H9 (cell line): Measurements from ENCODE around the gene VASH1. TPM values are rescaled to one million over a fixed set of nuclear protein-coding genes. Genes with fewer than 3 reads are reported as not detected.

Experiments
- DNase-seq: peaks from one replicate; pipeline ENCODE4 v3.0.0-alpha.2; 2017
- H2AFZ ChIP-seq: one replicate; pipeline ENCODE4 v1.6.1; 2013; ENCODE audit warnings: mild to moderate bottlenecking, low read length, control low read depth, moderate library complexity
- H2AK5ac ChIP-seq: 2 replicates; pipeline ENCODE4 v1.6.1; 2013; ENCODE audit warnings: low read length, control low read depth, mixed read lengths; ENCODE audit not compliant: insufficient read length
- H2BK120ac ChIP-seq: one replicate; pipeline ENCODE4 v1.6.1; 2013; ENCODE audit warnings: low read depth, mild to moderate bottlenecking, low read length, control low read depth, inconsistent platforms; ENCODE audit not compliant: poor library complexity, severe bottlenecking
- H2BK12ac ChIP-seq: 2 replicates; pipeline ENCODE4 v1.6.1; 2013; ENCODE audit warnings: low read length, control low read depth, mixed read lengths, low read depth; ENCODE audit not compliant: insufficient read length
- H2BK15ac ChIP-seq: 2 replicates; pipeline ENCODE4 v1.6.1; 2013; ENCODE audit warnings: low read depth, low read length, control low read depth
- H2BK20ac ChIP-seq: one replicate; pipeline ENCODE4 v1.6.1; 2013; ENCODE audit warnings: low read depth, mild to moderate bottlenecking, low read length, control low read depth, inconsistent platforms; ENCODE audit not compliant: poor library complexity, severe bottlenecking
- H2BK5ac ChIP-seq: 2 replicates; pipeline ENCODE4 v1.6.1; 2013; ENCODE audit warnings: low read length, control low read depth, mixed read lengths; ENCODE audit not compliant: insufficient read length
- H3K14ac ChIP-seq: 2 replicates; pipeline ENCODE4 v1.6.1; 2013; ENCODE audit warnings: low read length, control low read depth; ENCODE audit not compliant: insufficient read depth
- H3K18ac ChIP-seq: 2 replicates; pipeline ENCODE4 v1.6.1; 2013; ENCODE audit warnings: low read depth, mild to moderate bottlenecking, mixed read lengths, low read length, control low read depth; ENCODE audit not compliant: insufficient read length
- H3K23ac ChIP-seq: 2 replicates; pipeline ENCODE4 v1.6.1; 2013; ENCODE audit warnings: low read length, control low read depth, mixed read lengths, low read depth; ENCODE audit not compliant: insufficient read length
- H3K23me2 ChIP-seq: 2 replicates; pipeline ENCODE4 v1.6.1; 2013; ENCODE audit warnings: low read depth, mild to moderate bottlenecking, mixed read lengths, low read length, control low read depth; ENCODE audit not compliant: insufficient read length, poor library complexity, severe bottlenecking
- H3K27ac ChIP-seq: 2 replicates; pipeline ENCODE4 v1.5.1; 2013; ENCODE audit warnings: low read length, control low read depth, mixed read lengths, low read depth; ENCODE audit not compliant: insufficient read length
- H3K27me3 ChIP-seq: 2 replicates; pipeline ENCODE4 v1.6.1; 2013; ENCODE audit warnings: low read length, control low read depth, inconsistent platforms; ENCODE audit not compliant: insufficient read depth
- H3K4ac ChIP-seq: 2 replicates; pipeline ENCODE4 v1.6.1; 2013; ENCODE audit warnings: low read depth, mild to moderate bottlenecking, control low read depth, inconsistent platforms, low read length, moderate library complexity
- H3K4me1 ChIP-seq: 2 replicates; pipeline ENCODE4 v1.6.1; 2013; ENCODE audit warnings: low read length, control low read depth, inconsistent platforms; ENCODE audit not compliant: insufficient read depth
- H3K4me2 ChIP-seq: 2 replicates; pipeline ENCODE4 v1.6.1; 2013; ENCODE audit warnings: low read length, control low read depth, mixed read lengths; ENCODE audit not compliant: insufficient read length, insufficient read depth
- H3K56ac ChIP-seq: 2 replicates; pipeline ENCODE4 v1.6.1; 2013; ENCODE audit warnings: low read depth, mild to moderate bottlenecking, mixed read lengths, low read length, control low read depth; ENCODE audit not compliant: insufficient read length
- H3K79me1 ChIP-seq: 2 replicates; pipeline ENCODE4 v1.6.1; 2013; ENCODE audit warnings: low read depth, mild to moderate bottlenecking, moderate library complexity, low read length, control low read depth, inconsistent platforms; ENCODE audit not compliant: insufficient read depth, poor library complexity, severe bottlenecking
- H3K79me2 ChIP-seq: 2 replicates; pipeline ENCODE4 v1.6.1; 2013; ENCODE audit warnings: low read length, control low read depth, inconsistent platforms; ENCODE audit not compliant: insufficient read depth
- H3K9ac ChIP-seq: 2 replicates; pipeline ENCODE4 v1.6.1; 2013; ENCODE audit warnings: low read length, control low read depth, mixed read lengths; ENCODE audit not compliant: insufficient read length; ENCODE audit errors: extremely low read depth
- H3K9me3 ChIP-seq: one replicate; pipeline ENCODE4 v1.6.1; 2013; ENCODE audit warnings: low read depth, low read length, inconsistent platforms; ENCODE audit not compliant: control insufficient read depth
- H3T11ph ChIP-seq: one replicate; pipeline ENCODE4 v1.6.1; 2013; ENCODE audit warnings: mild to moderate bottlenecking, low read length, control low read depth, inconsistent platforms
- H4K20me1 ChIP-seq: one replicate; pipeline ENCODE4 v1.6.1; 2013; ENCODE audit not compliant: control insufficient read depth, insufficient read length, insufficient read depth
- H4K5ac ChIP-seq: 2 replicates; pipeline ENCODE4 v1.6.1; 2013; ENCODE audit warnings: low read depth, mild to moderate bottlenecking, mixed read lengths, low read length, control low read depth; ENCODE audit not compliant: insufficient read length
- H4K8ac ChIP-seq: replicated peaks from 2 replicates; pipeline ENCODE4 v1.6.1; 2013; ENCODE audit warnings: low read length, control low read depth, mixed read lengths, low read depth; ENCODE audit not compliant: insufficient read length
- H4K91ac ChIP-seq: 2 replicates; pipeline ENCODE4 v1.6.1; 2013; ENCODE audit warnings: low read depth, mild to moderate bottlenecking, moderate library complexity, mixed read lengths, low read length, control low read depth; ENCODE audit not compliant: insufficient read length
- H3K27ac Mint-ChIP-seq, 3 experiments: 2 replicates in 2 of 3; 3 replicates in 1 of 3; pipeline ENCODE4 v1.8.0; 2020 to 2021; ENCODE audit warnings: mixed read lengths in 3 of 3, mild to moderate bottlenecking in 1 of 3, moderate library complexity in 1 of 3
- H3K27me3 Mint-ChIP-seq: 2 replicates; pipeline ENCODE4 v1.8.0; 2021; ENCODE audit warnings: low read depth, mild to moderate bottlenecking, moderate library complexity, mixed read lengths
- H3K36me3 Mint-ChIP-seq, 3 experiments: 2 replicates in 2 of 3; 3 replicates in 1 of 3; pipeline ENCODE4 v1.8.0; 2020 to 2021; ENCODE audit warnings: low read depth in 3 of 3, mixed read lengths in 3 of 3; ENCODE audit not compliant: insufficient read depth in 1 of 3
- H3K4me1 Mint-ChIP-seq, 2 experiments: 2 replicates each; pipeline ENCODE4 v1.8.0; 2020; ENCODE audit warnings: mixed read lengths in 2 of 2
- H3K4me3 Mint-ChIP-seq, 2 experiments: 2 replicates in 1 of 2; 3 replicates in 1 of 2; pipeline ENCODE4 v1.8.0; 2020 to 2021; ENCODE audit warnings: mild to moderate bottlenecking in 2 of 2, mixed read lengths in 2 of 2, moderate library complexity in 1 of 2
- H3K9me3 Mint-ChIP-seq, 2 experiments: 2 replicates in 1 of 2; 3 replicates in 1 of 2; pipeline ENCODE4 v1.8.0; 2020; ENCODE audit warnings: mild to moderate bottlenecking in 2 of 2, mixed read lengths in 2 of 2, moderate library complexity in 1 of 2
- WGBS: extraction: QIAGEN DNeasy Blood & Tissue Kit; methylation state at CpG from one replicate; pipeline ENCODE4 v1.1.7; 2013; ENCODE audit warnings: missing lambda C conversion rate, low lambda C conversion rate, mixed read lengths; ENCODE audit not compliant: insufficient read length; ENCODE audit errors: extremely low coverage; 5-methylcytosine and 5-hydroxymethylcytosine counted together
- total RNA-seq: library from RNA; stranded (reverse); gene quantifications from 2 replicates; pipeline ENCODE4 v1.2.1, GENCODE V29; 2021
- TF ChIP-seq, protein P1 (sequence below): fragments of 200-600 bp; sonication (generic); conservative IDR thresholded peaks from 3 replicates; pipeline ENCODE4 v1.8.0; 2021; ENCODE audit warnings: antibody characterized with exemption, mild to moderate bottlenecking

The VASH1 gene
- total RNA-seq, 1 experiment from 2014 or later: 5.8 TPM

DNA sequence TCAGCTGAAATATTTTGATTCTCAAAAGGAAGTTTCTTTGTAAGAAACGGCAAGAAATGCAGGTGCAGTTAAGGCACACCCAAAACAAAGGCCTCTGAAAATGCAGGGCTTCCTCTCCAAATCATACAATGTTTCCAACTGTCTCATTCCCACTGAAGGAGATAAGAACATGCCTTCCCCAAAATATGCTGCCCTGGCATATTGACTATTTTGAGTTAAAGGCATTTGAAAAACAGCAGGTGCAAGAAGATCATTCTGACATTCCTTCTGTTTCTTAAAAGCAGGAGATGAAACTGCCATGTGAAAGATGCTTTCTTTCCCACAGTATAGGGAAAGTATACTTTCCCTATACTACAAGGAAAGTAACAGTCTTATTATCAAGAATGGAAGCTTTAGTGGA is 33.4 kb upstream of the VASH1 start:
- no peak overlapping the region for H4K8ac ChIP-seq
- no peak overlapping the region for H3K18ac ChIP-seq
- H3K27ac ChIP-seq: no peak overlapping the region
- no peak overlapping the region for H2BK15ac ChIP-seq
- Mint-ChIP-seq H3K4me1 (peaks cover 8 to 17% of the 10 kb centered on the region in 2 experiments), H3K27me3 (peaks cover 7% of the 10 kb centered on the region; the same call in 1 of the 2 replicates), H3K36me3 (no peaks in the 10 kb centered on the region), H3K4me3 (no peak overlapping the region), H3K9me3 (no peaks in the 10 kb centered on the region), H3K27ac (no peak overlapping the region)
- no peak overlapping the region for H3K23ac ChIP-seq
- WGBS: no CpG with 5 or more reads among the region's 1 CpG
- no peaks in the 10 kb centered on the region; the same call in 1 of the 2 replicates for H3K4me1 ChIP-seq
- no peak overlapping the region for H2BK20ac ChIP-seq
- no peak overlapping the region for H3K56ac ChIP-seq
- no peak for DNase-seq
- no peaks in the 10 kb centered on the region for H3K79me2 ChIP-seq
- no peak overlapping the region for H2BK120ac ChIP-seq
- H3K79me1 ChIP-seq: no peaks in the 10 kb centered on the region
- H4K91ac ChIP-seq: no peak overlapping the region
- no peak overlapping the region for H2BK12ac ChIP-seq
- TF ChIP-seq, protein P1, sequence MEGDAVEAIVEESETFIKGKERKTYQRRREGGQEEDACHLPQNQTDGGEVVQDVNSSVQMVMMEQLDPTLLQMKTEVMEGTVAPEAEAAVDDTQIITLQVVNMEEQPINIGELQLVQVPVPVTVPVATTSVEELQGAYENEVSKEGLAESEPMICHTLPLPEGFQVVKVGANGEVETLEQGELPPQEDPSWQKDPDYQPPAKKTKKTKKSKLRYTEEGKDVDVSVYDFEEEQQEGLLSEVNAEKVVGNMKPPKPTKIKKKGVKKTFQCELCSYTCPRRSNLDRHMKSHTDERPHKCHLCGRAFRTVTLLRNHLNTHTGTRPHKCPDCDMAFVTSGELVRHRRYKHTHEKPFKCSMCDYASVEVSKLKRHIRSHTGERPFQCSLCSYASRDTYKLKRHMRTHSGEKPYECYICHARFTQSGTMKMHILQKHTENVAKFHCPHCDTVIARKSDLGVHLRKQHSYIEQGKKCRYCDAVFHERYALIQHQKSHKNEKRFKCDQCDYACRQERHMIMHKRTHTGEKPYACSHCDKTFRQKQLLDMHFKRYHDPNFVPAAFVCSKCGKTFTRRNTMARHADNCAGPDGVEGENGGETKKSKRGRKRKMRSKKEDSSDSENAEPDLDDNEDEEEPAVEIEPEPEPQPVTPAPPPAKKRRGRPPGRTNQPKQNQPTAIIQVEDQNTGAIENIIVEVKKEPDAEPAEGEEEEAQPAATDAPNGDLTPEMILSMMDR: no peak
- no peaks in the 10 kb centered on the region for H3K27me3 ChIP-seq
- H3K9me3 ChIP-seq: no peaks in the 10 kb centered on the region
- no peak overlapping the region for H2AFZ ChIP-seq
- H3K9ac ChIP-seq: no peak overlapping the region
- H4K5ac ChIP-seq: no peak overlapping the region
- no peak overlapping the region for H3K4me2 ChIP-seq
- H3T11ph ChIP-seq: no peak overlapping the region
- H2BK5ac ChIP-seq: no peak overlapping the region
- H3K23me2 ChIP-seq: no peaks in the 10 kb centered on the region
- no peaks in the 10 kb centered on the region for H4K20me1 ChIP-seq
- H3K14ac ChIP-seq: no peak overlapping the region
- H2AK5ac ChIP-seq: no peak overlapping the region
- H3K4ac ChIP-seq: no peak overlapping the region
